GM21381 (cell line): ENCODE data around the gene MED15.
"Not testable (repeated sequence)": the region's sequence is repeated elsewhere in the genome, so short reads cannot be mapped to it uniquely, and the experiment has no call there.

ENCODE experiments used
- ATAC-seq: cut with Tn5 transposase; IDR thresholded peaks from one replicate; pipeline ENCODE4 v1.9.1; 2021; ENCODE audit warnings: mild to moderate bottlenecking, moderate library complexity; ENCODE audit not compliant: unreplicated experiment

The MED15 gene

DNA sequence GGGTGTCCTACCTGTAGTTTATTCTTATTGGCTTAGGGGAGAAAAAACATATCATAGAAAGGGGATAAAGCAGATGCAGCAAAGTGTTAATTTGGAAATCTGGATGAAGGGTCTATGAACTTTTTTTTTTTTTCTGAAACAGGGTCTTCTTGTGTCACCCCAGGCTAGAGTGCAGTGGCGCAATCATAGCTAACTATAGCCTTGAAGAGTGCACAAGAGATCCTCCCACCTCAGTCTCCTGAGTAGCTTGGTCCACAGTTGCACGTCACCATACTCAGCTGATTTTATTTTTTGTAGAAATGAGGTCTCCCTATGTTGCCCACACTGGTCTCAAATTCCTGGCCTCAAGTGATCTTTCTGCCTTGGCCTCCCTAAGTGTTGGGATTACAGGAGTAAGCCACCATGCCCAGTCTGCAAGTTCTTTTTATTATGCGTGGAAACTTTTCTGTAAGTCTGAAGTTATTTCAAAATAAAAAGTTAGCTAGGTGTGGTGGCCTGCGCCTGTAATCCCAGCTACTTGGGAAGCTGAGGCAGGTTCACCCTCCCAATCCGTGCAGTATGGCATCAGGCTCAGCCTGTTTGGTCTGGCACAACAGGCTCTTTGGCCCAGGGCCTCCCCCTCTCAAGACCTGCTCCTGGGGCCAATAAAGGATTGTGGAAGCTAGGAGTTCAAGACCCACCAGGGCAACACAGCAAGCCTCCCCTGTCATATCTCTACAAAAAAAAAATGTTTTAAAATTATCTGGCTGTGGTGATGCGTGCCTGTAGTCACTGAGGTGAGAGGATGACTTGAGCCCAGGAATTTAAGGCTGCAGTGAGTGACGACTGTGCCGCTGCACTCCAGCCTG, 111.9 kb downstream of the MED15 start:
- no peak for ATAC-seq

GRCh38 chr22:20619893-20620194, 112.4 kb downstream of the MED15 start:
- ATAC-seq = not testable (repeated sequence)

GRCh38 chr22:20621162-20621561, 113.8 kb downstream of the MED15 start:
- ATAC-seq = no peak

DNA sequence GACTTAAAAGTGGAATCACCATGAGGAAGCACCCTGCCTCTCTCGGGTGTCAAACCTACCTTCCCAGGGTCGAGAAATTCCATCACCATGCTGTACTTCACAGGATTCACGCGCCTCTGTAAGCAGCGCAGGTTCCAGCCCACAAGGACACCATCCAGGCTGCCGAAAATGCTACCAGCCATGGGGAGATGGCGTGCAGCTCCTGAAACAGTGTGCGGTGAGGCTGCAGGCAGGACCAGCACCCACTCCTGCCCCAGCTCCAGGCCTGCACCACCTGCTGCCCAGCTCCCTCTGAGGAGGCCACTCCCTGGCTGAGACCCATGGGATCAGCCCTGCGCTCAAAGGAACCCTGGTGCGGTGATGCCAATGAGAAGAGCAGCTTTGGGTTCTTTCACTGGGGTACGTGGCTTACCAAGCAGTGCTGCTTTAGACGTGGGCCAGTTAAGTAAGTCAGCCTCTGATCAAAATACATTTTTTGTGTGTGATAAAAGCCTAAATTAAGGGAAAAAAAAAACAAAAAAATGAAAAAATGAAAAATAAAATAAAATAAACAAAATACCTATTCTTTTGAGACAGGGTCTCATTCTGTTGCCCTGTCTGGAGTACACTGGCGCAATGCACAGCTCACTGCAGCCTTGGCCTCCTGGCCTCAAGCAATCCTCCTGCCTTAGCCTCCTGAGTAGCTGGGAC, 115.4 kb downstream of the MED15 start:
- no peak for ATAC-seq

DNA sequence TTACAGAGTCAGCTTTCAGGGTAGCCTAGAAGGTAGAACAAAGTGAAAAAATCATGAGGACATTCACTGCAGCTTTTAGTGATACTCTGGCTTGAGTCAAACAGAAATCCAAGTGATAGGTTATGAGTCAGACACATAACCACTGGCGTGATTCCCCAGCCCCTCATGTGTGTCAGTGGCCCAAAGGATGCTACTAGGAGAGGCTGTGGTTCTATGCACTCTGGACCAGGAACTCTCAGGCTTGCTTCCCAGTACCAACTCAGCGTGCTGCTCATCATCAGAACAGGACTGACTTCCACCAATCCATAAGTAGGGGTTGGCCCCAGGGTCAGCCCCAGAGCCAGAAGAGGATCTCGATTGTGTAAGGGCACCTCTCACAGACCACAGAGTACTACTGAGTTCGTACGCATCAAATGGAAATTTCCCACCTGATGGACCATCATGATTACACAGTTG, 116.8 kb downstream of the MED15 start:
- peak; percentile 63 for ATAC-seq

DNA sequence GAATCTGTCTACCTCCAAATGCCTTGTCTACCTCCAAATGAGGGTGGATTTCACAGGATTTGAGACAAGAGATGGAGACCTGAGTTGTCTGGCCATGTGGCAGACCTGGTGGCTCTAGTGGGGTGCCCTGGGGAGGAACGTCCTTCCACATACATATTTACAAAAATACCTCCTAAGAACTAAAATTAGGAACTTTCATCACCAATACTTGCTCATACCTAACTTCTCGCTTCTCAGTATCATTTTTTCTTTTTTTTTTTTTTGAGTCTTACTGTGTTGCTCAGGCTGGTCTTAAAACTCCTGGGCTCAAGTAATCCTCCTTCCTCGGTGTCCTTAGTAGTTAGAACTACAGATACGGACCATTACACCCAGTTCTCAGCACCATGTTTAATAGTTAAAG, 117.9 kb downstream of the MED15 start:
- no peak for ATAC-seq

- no peak for ATAC-seq
Measured at GRCh38 chr22:20626811-20627210, 119.4 kb downstream of the MED15 start.

GRCh38 chr22:20627432-20627831, 120.0 kb downstream of the MED15 start:
- ATAC-seq = no peak

DNA sequence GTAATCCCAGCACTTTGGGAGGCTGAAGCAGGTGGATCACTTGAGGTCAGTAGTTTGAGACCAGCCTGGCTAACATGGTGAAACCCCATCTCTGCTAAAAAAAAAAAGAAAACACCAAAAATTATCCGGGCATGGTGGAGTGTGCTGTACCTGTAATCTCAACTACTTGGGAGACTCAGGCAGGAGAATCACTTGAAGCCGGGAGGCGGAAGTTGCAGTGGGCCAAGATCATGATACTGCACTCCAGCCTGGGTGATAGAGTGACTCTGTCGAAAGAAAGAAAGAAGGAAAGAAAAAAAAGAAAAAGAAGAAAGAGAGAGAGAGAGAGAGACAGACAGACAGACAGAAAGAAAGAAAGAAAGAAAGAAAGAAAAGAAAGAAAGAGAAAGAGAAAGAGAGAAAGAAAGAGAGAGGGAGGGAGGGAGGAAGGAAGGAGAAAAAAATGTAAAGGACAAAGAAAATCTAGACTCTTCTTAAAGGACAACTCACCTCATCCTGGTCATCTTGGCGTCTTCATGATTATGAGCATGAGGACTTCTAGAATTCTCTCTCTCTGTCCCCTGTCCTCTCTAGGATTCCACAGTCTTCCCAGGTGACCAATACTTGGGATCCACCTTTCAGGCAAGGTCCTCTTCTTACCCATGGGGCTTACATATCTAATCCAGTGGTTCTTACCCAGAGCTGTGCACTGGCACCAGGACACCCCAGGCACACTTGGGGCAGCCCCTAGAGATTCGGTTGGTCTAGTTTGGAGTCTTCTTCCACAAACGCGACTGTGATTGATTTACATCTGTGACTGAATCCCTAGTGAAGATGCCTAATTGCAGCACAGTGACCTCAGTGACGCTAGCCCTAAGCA, 120.9 kb downstream of the MED15 start:
- no peak for ATAC-seq

GRCh38 chr22:20629401-20629800, 122.0 kb downstream of the MED15 start:
- no peak for ATAC-seq

- no peak for ATAC-seq
Measured at GRCh38 chr22:20630873-20631617, 123.6 kb downstream of the MED15 start.

DNA sequence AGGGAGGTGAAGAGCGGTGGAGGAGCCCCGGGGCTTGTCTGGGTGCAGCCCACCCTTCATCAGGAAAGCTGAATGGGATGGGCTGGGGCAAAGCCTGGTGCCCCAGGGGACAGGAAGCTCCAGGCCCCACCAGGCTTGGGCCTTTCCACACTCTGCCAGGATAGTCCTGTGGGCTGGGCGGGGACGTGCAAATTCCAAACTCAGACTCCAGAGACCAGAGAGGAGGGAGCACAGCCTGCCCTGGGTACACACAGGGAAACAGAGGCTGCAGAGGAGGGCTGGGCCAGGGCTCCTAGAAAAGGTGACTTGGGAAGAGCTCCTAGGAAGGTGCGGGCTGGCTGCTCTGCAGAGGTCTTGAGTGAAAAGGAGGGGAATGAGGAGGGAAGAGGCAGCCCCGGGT, 124.7 kb downstream of the MED15 start:
- ATAC-seq = no peak

- no peak for ATAC-seq
Measured at GRCh38 chr22:20632518-20632917, 125.1 kb downstream of the MED15 start.

DNA sequence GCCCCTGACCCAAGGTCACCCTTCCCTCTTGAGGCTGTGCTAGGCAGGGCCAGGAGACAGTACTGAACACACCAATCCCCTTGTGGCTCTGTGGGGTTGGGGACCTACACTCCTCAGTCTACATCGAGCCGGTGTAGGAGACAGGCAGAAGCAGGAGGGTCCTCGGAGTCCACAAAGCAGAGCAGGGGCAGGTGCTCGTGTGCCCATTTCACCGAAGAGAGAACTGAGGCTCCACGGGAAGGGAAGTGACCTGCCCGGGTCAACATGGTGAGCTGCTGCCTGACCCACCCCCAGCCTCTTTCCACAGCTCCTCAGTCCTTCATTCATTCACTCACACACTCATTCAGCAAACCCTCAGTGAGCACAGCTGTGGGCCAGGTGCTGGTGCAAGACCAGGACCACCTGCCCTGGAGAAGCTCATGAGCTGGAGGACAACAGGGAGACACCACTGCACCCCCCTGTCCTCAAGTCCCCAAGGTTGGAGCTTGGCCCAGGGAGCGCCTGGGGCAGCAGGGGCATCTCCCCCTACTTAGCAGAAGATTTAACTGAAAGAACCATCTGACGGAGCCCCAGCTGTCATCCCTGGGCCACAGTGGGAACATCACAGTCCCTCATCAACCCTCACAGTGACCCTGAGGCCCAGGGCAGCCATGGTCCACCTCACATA, 127.3 kb downstream of the MED15 start:
- ATAC-seq = no peak

- no peak for ATAC-seq
Measured at GRCh38 chr22:20635227-20635591, 127.8 kb downstream of the MED15 start.

DNA sequence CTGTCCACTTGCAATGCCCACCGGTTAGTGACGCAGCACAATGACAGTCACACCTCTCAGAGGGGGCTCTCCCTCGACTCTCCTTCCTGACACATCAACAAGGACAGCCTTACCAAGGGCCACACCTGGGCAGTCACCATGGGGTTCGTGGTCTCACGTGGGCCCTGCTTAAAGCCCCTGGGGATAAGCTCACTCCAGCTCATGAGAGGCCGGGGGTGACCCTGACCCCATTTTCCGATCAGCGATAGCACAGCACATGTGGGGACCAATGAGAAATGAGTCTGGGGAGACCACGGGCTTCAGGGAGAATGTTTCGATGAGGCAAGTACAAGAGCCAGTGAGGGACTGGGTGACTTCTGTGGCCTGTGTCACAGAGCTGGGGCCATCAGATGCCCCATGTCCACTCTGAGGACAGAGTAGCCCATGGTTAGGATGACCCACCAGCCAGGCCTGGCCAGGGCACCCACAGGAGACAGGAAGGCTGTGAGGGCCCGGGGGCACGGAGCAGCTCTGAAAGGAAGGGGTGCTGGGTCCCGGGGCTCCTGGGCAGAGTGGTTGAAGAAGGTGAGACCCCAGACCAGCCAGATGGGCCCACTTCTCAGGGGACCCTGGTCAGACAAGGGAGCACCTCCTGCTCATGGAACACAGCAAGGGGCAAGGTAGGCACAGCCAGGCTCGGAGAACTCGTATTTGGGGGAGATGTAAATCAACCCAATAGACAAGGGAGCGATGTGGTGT, 128.8 kb downstream of the MED15 start:
- no peak for ATAC-seq

DNA sequence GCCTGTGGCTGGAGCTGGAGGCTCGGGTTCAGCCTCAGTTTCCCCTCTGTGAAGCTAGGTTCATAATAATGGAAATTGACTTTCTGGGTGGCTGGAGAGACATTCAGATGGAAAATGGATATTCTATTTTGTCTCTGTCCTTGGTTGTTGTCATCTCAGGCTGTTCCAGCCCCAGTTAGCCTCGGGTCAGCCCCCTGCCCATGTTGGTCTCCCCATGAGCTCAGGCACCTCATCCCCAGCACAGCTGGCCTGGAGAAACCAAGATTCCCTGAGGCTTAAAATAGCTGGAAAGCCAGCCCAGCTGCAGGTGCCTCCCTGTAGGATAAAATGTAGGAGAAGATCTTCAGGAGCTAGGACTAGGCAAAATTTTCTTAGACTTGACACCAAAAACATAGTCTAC, 129.5 kb downstream of the MED15 start:
- no peak for ATAC-seq
